HG02623 (cell line): ENCODE results near the gene CERCAM.
A peak's percentile ranks its signal among the peaks of the same experiment; 100 is the strongest.
"Not testable (repeated sequence)": the region's sequence is repeated elsewhere in the genome, so short reads cannot be mapped to it uniquely, and the experiment has no call there.

Experiments used
- ATAC-seq: cut with Tn5 transposase; IDR thresholded peaks from one replicate; pipeline ENCODE4 v1.9.1; 2021; ENCODE audit warnings: moderate library complexity; ENCODE audit not compliant: unreplicated experiment

Gene CERCAM

GRCh38 chr9:128416014-128416413 lies 4.6 kb upstream of the CERCAM start:
- ATAC-seq, result no peak

GRCh38 chr9:128416432-128417019 lies 4.1 kb upstream of the CERCAM start:
- ATAC-seq, result no peak

GRCh38 chr9:128419061-128419925 lies 1.4 kb upstream of the CERCAM start:
- ATAC-seq, result no peak

- peak; percentile 63 for ATAC-seq
Measured at GRCh38 chr9:128420060-128420650, 502 bp upstream of the CERCAM start.

- no peak for ATAC-seq
Measured at GRCh38 chr9:128421482-128421996, 882 bp downstream of the CERCAM start.

- ATAC-seq, result not testable (repeated sequence)
Measured at GRCh38 chr9:128422022-128422782, 1.5 kb downstream of the CERCAM start.

- ATAC-seq, result no peak
Measured at GRCh38 chr9:128422783-128423150, 2.1 kb downstream of the CERCAM start.

- ATAC-seq, result not testable (repeated sequence)
Measured at GRCh38 chr9:128423356-128423755, 2.7 kb downstream of the CERCAM start.

GRCh38 chr9:128424268-128424780 lies 3.7 kb downstream of the CERCAM start:
- no peak for ATAC-seq

- no peak for ATAC-seq
Measured at GRCh38 chr9:128428644-128429512, 8.2 kb downstream of the CERCAM start.

- ATAC-seq, result no peak
Measured at GRCh38 chr9:128429513-128430086, 8.9 kb downstream of the CERCAM start.

GRCh38 chr9:128431207-128431606 lies 10.6 kb downstream of the CERCAM start:
- no peak for ATAC-seq

- ATAC-seq, result no peak
Measured at GRCh38 chr9:128434340-128434739, 13.7 kb downstream of the CERCAM start.

GRCh38 chr9:128435611-128436010 lies 15.0 kb downstream of the CERCAM start:
- no peak for ATAC-seq

- ATAC-seq, result peak; percentile 70
Measured at GRCh38 chr9:128438343-128439109, 17.9 kb downstream of the CERCAM start.

GRCh38 chr9:128439273-128439672 lies 18.6 kb downstream of the CERCAM start:
- ATAC-seq, result no peak

GRCh38 chr9:128442150-128442549 lies 21.5 kb downstream of the CERCAM start:
- ATAC-seq, result no peak

- not testable (repeated sequence) for ATAC-seq
Measured at GRCh38 chr9:128446505-128446904, 25.8 kb downstream of the CERCAM start.

- ATAC-seq, result no peak
Measured at GRCh38 chr9:128448746-128449145, 28.1 kb downstream of the CERCAM start.
